ENCODE results near the gene KCNK10.
A peak's percentile ranks its signal among the peaks of the same experiment; 100 is the strongest.

The KCNK10 gene

DNA sequence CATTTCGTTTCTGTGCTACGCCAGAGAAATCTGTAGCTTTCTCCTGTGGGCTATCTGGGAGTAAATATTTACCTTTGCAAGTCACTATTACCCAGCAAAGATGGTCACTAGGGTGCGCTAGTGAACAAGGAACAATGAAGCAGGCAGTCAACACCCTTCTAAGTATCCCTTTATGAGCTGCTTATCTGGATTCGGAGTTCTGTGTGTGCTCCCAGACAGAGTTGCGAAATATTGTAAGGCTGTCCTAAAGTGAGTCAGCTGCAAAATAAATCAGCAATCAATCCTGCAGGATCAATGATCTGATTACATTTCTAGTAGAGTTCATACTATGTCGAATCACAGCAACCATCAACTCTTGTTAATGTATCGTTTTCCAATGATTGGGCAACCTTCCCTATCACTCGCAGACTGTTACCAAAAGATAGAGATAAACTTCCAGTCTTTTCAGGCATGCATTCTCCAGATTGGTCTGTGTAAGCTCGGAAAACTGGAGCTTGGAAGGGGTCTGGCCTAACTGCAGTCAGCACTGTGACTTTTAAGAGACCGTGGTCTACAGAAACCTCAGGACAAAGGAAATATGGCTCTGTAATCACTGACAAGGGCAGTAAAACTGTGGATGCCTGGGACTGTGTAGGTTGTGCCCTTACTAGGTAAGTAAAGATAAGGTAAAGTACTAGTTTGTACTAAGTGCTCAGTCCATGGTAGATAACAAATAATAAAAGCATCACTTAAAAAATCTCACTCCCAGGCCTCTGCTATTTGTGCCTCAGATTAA is 133.5 kb downstream of the KCNK10 start:
- peak in 1 of 2 donors; percentile 41 for DNase-seq (ENCODE audit: extremely low read depth in 1 of 2, low read depth in 1 of 2)

DNA sequence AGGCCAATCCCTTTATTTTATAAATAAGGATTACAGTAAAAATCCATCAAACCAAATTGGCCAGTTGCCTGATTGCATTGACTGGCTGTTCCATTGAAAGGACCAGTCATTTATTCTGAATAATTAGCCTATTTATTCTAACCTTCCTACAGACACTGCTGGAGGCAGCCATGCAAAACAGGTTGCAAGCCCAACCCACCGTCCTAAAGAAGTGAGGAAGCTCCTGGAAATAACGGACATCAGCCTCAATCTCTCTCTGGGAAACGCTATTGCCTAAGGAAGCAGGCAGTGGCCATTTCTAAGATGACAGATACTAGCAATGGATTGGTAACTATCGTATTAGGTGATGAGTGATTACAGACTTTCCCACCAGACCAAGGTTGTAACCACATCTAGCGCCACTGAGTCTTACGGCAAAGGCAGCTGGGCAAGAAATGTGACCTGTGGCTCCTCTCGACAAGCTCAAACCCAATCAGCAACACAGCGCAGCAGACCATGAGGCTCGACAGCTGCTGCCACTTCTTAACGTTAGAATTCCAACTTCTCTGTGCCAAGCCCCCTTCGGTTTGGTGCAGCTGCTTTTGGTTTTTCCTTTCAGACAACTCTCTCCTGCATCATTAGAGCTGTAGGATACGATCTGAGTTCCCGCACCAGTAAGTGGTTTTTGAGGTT is 134.2 kb downstream of the KCNK10 start:
- DNase-seq (ENCODE audit: extremely low read depth in 1 of 2, low read depth in 1 of 2), result no peak

- DNase-seq (ENCODE audit: extremely low read depth in 1 of 2, low read depth in 1 of 2), result no peak
Observed at GRCh38 chr14:88185843-88186242, 137.2 kb downstream of the KCNK10 start.

- DNase-seq (ENCODE audit: extremely low read depth in 1 of 2, low read depth in 1 of 2), result no peak
Observed at GRCh38 chr14:88184956-88185355, 138.1 kb downstream of the KCNK10 start.

- DNase-seq (ENCODE audit: extremely low read depth in 1 of 2, low read depth in 1 of 2), result no peak
Observed at GRCh38 chr14:88181072-88181471, 142.0 kb downstream of the KCNK10 start.

DNA sequence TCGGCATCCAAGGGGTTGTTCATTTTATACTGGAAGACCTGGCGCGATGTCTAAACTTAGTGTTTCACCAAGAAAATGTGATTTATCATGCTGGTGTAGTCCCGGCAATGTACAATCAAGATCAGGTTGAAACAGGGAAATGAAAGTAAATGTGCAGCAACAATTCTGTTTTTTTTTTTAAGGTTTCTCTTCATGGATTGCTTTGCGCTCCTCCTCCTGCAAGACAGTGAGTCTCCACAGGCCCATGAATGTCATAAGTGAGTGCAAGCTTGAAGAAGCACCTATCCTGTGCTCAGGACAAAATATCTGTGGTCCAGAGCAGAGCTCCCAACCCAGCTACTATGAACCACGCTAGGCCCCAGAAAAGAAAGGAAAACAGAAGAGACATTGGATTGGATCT is 143.4 kb downstream of the KCNK10 start:
- no peak for DNase-seq (ENCODE audit: extremely low read depth in 1 of 2, low read depth in 1 of 2)

GRCh38 chr14:88170333-88170732 is 152.7 kb downstream of the KCNK10 start:
- DNase-seq (ENCODE audit: extremely low read depth in 1 of 2, low read depth in 1 of 2), result no peak

- DNase-seq (ENCODE audit: extremely low read depth in 1 of 2, low read depth in 1 of 2), result peak in 1 of 2 donors; percentile 25
Observed at GRCh38 chr14:88168498-88169165, 154.4 kb downstream of the KCNK10 start.

GRCh38 chr14:88168025-88168424 is 155.0 kb downstream of the KCNK10 start:
- DNase-seq (ENCODE audit: extremely low read depth in 1 of 2, low read depth in 1 of 2), result no peak

GRCh38 chr14:88166616-88167015 is 156.5 kb downstream of the KCNK10 start:
- DNase-seq (ENCODE audit: extremely low read depth in 1 of 2, low read depth in 1 of 2), result no peak

GRCh38 chr14:88164906-88165534 is 158.0 kb downstream of the KCNK10 start:
- DNase-seq (ENCODE audit: extremely low read depth in 1 of 2, low read depth in 1 of 2), result no peak

- no peak for DNase-seq (ENCODE audit: extremely low read depth in 1 of 2, low read depth in 1 of 2)
Observed at GRCh38 chr14:88163731-88164255, 159.3 kb downstream of the KCNK10 start.

DNA sequence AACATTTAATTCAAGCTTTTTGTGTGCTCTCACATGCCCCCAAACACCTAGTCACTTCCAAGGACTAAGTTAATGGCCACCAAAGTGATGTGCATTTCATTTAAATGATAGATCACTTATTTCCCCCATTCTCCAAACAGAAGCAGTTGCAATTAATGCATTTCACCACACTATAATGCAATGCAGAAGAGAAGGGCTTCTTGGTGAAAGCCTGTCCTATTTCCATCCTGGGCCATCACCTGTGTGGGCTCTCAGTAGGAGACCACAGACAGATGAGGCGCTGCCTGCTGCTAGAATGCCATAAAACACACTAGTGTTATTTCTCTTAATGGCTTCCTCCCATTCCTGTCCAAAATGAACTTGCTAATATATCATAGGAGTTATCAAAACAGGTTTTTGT is 166.9 kb downstream of the KCNK10 start:
- no peak for DNase-seq (ENCODE audit: extremely low read depth in 1 of 2, low read depth in 1 of 2)

DNA sequence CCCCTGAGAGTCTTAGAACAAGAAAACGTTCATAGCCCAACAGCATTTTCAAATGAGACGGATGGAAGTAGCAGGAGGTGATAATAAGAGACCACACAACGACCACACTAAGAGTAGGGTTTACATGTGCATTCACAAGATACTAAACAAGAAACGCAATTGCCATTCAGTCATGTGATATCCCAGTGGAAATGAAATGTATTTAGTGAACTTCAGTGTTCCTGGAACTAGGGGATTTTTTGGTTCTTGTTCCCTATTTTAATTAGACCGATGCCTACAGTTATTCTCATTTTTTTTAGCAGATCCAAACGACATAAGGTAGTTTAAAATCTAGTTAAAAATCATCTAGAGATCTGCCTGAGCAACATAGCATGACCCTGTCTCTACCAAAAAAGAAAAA is 168.1 kb downstream of the KCNK10 start:
- no peak for DNase-seq (ENCODE audit: extremely low read depth in 1 of 2, low read depth in 1 of 2)

- DNase-seq (ENCODE audit: extremely low read depth in 1 of 2, low read depth in 1 of 2), result no peak
Observed at GRCh38 chr14:88154321-88154720, 168.7 kb downstream of the KCNK10 start.

DNA sequence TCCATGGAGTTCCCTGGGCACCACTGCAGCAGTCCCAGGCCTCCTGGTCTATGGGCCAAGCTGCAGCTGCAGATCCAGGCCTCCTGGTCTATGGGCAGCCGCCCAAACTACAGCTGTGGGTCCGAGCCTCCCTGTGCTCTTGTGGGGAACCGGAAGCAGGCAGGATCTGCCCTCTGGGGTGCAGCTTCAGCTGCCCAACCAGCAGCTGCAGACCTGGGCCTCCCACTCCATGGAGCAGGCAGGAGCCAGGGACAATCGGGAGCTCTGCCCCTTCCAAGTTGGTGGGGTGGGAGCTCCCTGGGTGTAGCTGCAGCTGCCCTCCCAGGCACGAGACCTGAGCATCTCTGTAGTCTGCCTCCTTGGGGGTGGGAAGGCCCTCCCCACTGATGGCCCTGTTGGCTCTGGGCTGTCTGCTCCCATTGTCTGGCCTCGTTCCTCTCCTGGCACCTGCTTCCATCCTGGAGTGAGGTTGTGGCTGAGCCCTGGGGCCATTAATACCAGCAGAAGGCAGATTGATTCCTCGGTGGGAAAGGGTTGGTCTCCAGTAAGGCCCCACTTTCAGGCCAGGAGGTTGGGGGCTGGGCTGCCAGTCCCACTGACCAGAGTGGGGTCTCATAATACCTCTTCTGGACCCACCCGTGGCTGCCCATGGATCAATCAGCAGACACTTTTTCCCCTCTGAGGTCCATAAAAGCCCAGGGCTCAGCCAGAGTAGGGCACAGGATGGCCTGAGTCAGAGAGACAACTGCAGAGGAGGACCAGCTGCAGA is 176.0 kb downstream of the KCNK10 start:
- no peak for DNase-seq (ENCODE audit: extremely low read depth in 1 of 2, low read depth in 1 of 2)

GRCh38 chr14:88143810-88144209 is 179.3 kb downstream of the KCNK10 start:
- DNase-seq (ENCODE audit: extremely low read depth in 1 of 2, low read depth in 1 of 2), result no peak

DNA sequence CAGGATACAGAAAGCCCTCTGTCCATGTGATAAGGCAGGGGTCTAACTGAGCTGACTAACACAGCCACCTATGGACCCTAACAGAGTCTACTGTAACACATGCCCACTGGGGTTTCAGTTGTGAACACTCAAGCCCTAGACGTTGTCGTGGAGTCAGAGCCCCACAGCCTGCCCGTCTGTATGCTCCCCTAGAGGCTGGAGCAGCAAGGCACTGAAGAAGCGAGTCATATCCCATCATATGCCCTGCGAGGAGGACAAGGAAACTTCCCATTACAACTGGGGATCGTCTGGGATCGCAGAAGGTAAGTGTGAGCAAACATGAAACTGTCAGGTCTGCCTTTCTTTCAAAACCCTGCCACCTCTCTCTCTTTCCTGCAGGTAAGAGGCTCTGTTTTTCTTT is 180.1 kb downstream of the KCNK10 start:
- no peak for DNase-seq (ENCODE audit: extremely low read depth in 1 of 2, low read depth in 1 of 2)

- DNase-seq (ENCODE audit: extremely low read depth in 1 of 2, low read depth in 1 of 2), result no peak
Observed at GRCh38 chr14:88140874-88141273, 182.2 kb downstream of the KCNK10 start.

DNA sequence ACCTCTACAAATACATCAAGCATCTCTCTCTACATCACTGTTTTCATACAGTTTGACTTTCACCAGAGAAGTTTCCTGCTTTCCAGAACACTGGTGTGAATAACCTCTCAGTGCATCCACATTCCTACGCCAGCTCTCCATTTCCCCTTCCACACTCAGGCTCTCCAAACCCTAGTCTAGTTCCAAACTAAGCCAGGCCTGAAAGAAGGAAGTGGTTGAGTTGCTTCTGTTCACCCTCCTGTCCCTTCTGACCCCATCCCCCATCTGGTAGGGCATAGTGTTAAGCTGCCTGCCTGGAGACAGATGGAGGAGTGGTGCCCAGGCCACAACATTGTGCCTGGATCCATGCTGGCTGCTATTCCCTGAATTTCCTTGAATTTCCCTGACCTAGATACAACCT is 185.7 kb downstream of the KCNK10 start:
- DNase-seq (ENCODE audit: extremely low read depth in 1 of 2, low read depth in 1 of 2), result no peak
